ENCODE measurements around the gene CFAP74. TPM values are rescaled to one million over a fixed set of nuclear protein-coding genes. Genes with fewer than 3 reads are reported as not detected.

Gene CFAP74
- total RNA-seq, 2 donors from 2014 or later: 9.1 TPM; not detected in 1

GRCh38 chr1:1895060-1895418, 108.5 kb downstream of the CFAP74 start:
- intact Hi-C loops (cut with DNase I): no loop called here
- DNase-seq (ENCODE audit: low spot score): no peak
- Histone ChIP-seq H3K27me3 (replicated peaks; ENCODE audit: insufficient read depth) (no peaks in the 10 kb centered on the region), H3K27ac (peak overlapping the region; percentile 95 to 96), H3K4me3 (no peak overlapping the region), H3K36me3 (no peaks in the 10 kb centered on the region), H3K9me3 (no peaks in the 10 kb centered on the region), H3K4me1 (replicated peaks) (peaks cover 26% of the 10 kb centered on the region)
- 32% methylated on average over 10 of the region's 10 CpGs for WGBS
- TF ChIP-seq POLR2AphosphoS5 (IDR thresholded peaks at IDR 0.05): no peak
- TF ChIP-seq CTCF (IDR thresholded peaks at IDR 0.05): no peak
- no peak for TF ChIP-seq POLR2A (IDR thresholded peaks at IDR 0.05)

- H3K4me1 ChIP-seq (replicated peaks): peaks cover 26% of the 10 kb centered on the region
- WGBS: 13% methylated on average over 14 of the region's 14 CpGs
- peak overlapping the region; percentile 95 to 96 for H3K27ac ChIP-seq
- no peak overlapping the region for H3K4me3 ChIP-seq
- no peaks in the 10 kb centered on the region for H3K36me3 ChIP-seq
- intact Hi-C loops (cut with DNase I): loop anchor here (5.0 kb wide), 2 partner anchors 37 to 117 kb away; partner anchors contain the start of gene NADK
- no peaks in the 10 kb centered on the region for H3K27me3 ChIP-seq (replicated peaks; ENCODE audit: insufficient read depth)
- H3K9me3 ChIP-seq: no peaks in the 10 kb centered on the region
- TF ChIP-seq POLR2AphosphoS5 (IDR thresholded peaks at IDR 0.05) (peak; percentile 71), POLR2A (IDR thresholded peaks at IDR 0.05) (no peak), CTCF (IDR thresholded peaks at IDR 0.05) (no peak)
- DNase-seq (ENCODE audit: low spot score): peak; percentile 79
These were observed 109.1 kb downstream of the CFAP74 start for GRCh38 chr1:1894354-1895059.

- WGBS: 100% methylated on average over 2 of the region's 2 CpGs
- Histone ChIP-seq H3K36me3 (no peaks in the 10 kb centered on the region), H3K4me1 (replicated peaks) (peaks cover 26% of the 10 kb centered on the region), H3K4me3 (no peak overlapping the region), H3K27ac (peak overlapping the region; percentile 95 to 96), H3K9me3 (no peaks in the 10 kb centered on the region), H3K27me3 (replicated peaks; ENCODE audit: insufficient read depth) (no peaks in the 10 kb centered on the region)
- TF ChIP-seq POLR2A (IDR thresholded peaks at IDR 0.05): no peak
- TF ChIP-seq CTCF (IDR thresholded peaks at IDR 0.05): no peak
- no peak for TF ChIP-seq POLR2AphosphoS5 (IDR thresholded peaks at IDR 0.05)
- intact Hi-C loops (cut with DNase I): loop anchor here (5.0 kb wide), 2 partner anchors 37 to 117 kb away; partner anchors contain the start of gene NADK
- DNase-seq (ENCODE audit: low spot score): no peak
These were observed 109.6 kb downstream of the CFAP74 start for GRCh38 chr1:1893997-1894353.

GRCh38 chr1:1893291-1893985, 110.1 kb downstream of the CFAP74 start:
- TF ChIP-seq CTCF (IDR thresholded peaks at IDR 0.05): no peak
- no peak for TF ChIP-seq POLR2A (IDR thresholded peaks at IDR 0.05)
- no peak for TF ChIP-seq POLR2AphosphoS5 (IDR thresholded peaks at IDR 0.05)
- H3K4me3 ChIP-seq: no peak overlapping the region
- 90% methylated on average over 19 of the region's 19 CpGs for WGBS
- no peak for DNase-seq (ENCODE audit: low spot score)
- peaks cover 26% of the 10 kb centered on the region for H3K4me1 ChIP-seq (replicated peaks)
- H3K27ac ChIP-seq: peak overlapping the region; percentile 95 to 96
- intact Hi-C loops (cut with DNase I): loop anchor here (5.0 kb wide), 2 partner anchors 36 to 116 kb away; partner anchors contain the start of gene NADK
- H3K9me3 ChIP-seq: no peaks in the 10 kb centered on the region
- no peaks in the 10 kb centered on the region for H3K36me3 ChIP-seq
- no peaks in the 10 kb centered on the region for H3K27me3 ChIP-seq (replicated peaks; ENCODE audit: insufficient read depth)
